Endodermal cell (in vitro differentiated cells): Measurements from ENCODE around the gene RNF175. TPM values are rescaled to one million over a fixed set of nuclear protein-coding genes. Genes with fewer than 3 reads are reported as not detected.

Experiments used
- DNase-seq: peaks from one replicate; pipeline ENCODE4 v3.0.0-alpha.2; 2017
- H3K27ac ChIP-seq: 2 replicates; pipeline ENCODE4 v1.5.1; 2013; ENCODE audit warnings: mild to moderate bottlenecking, low read depth, low read length, moderate library complexity
- H3K27me3 ChIP-seq: 2 replicates; pipeline ENCODE4 v1.6.1; 2013; ENCODE audit warnings: mild to moderate bottlenecking, low read length, moderate library complexity; ENCODE audit not compliant: insufficient read depth, control insufficient read depth, poor library complexity, severe bottlenecking
- H3K36me3 ChIP-seq: 2 replicates; pipeline ENCODE4 v1.7.0; 2013; ENCODE audit warnings: mild to moderate bottlenecking, low read length, moderate library complexity; ENCODE audit not compliant: control insufficient read depth, insufficient read depth
- H3K4me1 ChIP-seq: one replicate; pipeline ENCODE4 v1.7.0; 2013; ENCODE audit warnings: low read length; ENCODE audit not compliant: control insufficient read depth, insufficient read depth
- H3K4me3 ChIP-seq: 2 replicates; pipeline ENCODE4 v1.5.1; 2013; ENCODE audit warnings: mild to moderate bottlenecking, low read length, moderate library complexity
- H3K9ac ChIP-seq: 2 replicates; pipeline ENCODE4 v1.6.1; 2013; ENCODE audit warnings: mild to moderate bottlenecking, low read length, moderate library complexity; ENCODE audit not compliant: poor library complexity, severe bottlenecking; ENCODE audit errors: extremely low read depth
- H3K9me3 ChIP-seq: 2 replicates; pipeline ENCODE4 v1.6.1; 2013; ENCODE audit warnings: mild to moderate bottlenecking, low read length, moderate library complexity; ENCODE audit not compliant: control insufficient read depth
- H3K27ac Mint-ChIP-seq: 2 replicates; pipeline ENCODE4 v1.8.0; 2020; ENCODE audit warnings: mixed read lengths
- H3K27me3 Mint-ChIP-seq: 2 replicates; pipeline ENCODE4 v1.8.0; 2021; ENCODE audit warnings: mild to moderate bottlenecking, mixed read lengths; ENCODE audit not compliant: insufficient read depth
- H3K36me3 Mint-ChIP-seq: 2 replicates; pipeline ENCODE4 v1.8.0; 2020; ENCODE audit warnings: low read depth, mixed read lengths
- H3K4me1 Mint-ChIP-seq: 2 replicates; pipeline ENCODE4 v1.8.0; 2020; ENCODE audit warnings: mixed read lengths
- H3K4me3 Mint-ChIP-seq: 2 replicates; pipeline ENCODE4 v1.8.0; 2020; ENCODE audit warnings: mild to moderate bottlenecking, moderate library complexity, mixed read lengths
- H3K9me3 Mint-ChIP-seq: 2 replicates; pipeline ENCODE4 v1.8.0; 2020; ENCODE audit warnings: mild to moderate bottlenecking, mixed read lengths
- WGBS, 2 experiments: methylation state at CpG; one replicate each; pipeline versions ENCODE4 v1.1.5 to v1.1.7; 2013; ENCODE audit warnings: missing lambda C conversion rate in 2 of 2, mixed read lengths in 1 of 2; ENCODE audit not compliant: insufficient coverage in 1 of 2, insufficient read length in 1 of 2; 5-methylcytosine and 5-hydroxymethylcytosine counted together
- total RNA-seq, 2 donors: library from RNA; stranded (reverse); fragmentation: NEBNext Ultra II Directional in 1 of 2; extraction: Animal tissue kit (Norgen Biotek cat#: 25700) in 1 of 2; gene quantifications; 2 replicates in 1 of 2; 3 replicates in 1 of 2; pipeline ENCODE4 v1.2.1, GENCODE V29; 2021
- TF ChIP-seq, protein P1 (sequence below): fragments of 200-600 bp; sonication (generic); conservative IDR thresholded peaks from 2 replicates; pipeline ENCODE4 v1.5.0; 2021; ENCODE audit warnings: antibody characterized with exemption, mild to moderate bottlenecking

RNF175 gene
- total RNA-seq, 2 donors from 2014 or later: 1.7 to 4.2 TPM

DNA sequence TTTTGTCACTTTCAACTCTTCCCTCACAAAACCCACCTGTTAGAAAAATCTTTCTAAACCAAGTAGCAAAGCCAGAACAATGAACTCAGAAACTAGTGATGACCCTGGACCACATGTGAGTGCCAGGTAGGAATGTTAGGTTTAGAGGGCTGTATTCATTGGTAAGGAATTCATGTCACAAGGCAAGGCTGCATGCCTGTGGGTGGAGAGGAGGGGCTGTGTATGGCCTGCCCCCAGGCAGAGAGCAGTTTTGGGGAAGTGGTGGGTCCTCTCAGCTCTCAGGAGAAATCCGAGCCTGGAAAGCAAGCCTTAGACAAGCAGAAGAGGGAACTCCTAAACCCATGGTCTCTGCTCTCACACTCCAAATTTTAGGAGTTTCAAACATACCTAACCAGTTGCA is 2.4 kb downstream of the RNF175 start:
- Histone ChIP-seq H3K9ac (no peak overlapping the region), H3K4me1 (peaks cover 3% of the 10 kb centered on the region), H3K4me3 (no peak overlapping the region), H3K27me3 (peaks cover 40% of the 10 kb centered on the region), H3K36me3 (no peaks in the 10 kb centered on the region), H3K27ac (no peak overlapping the region), H3K9me3 (no peaks in the 10 kb centered on the region)
- 44 to 80% methylated on average over 1 of the region's 1 CpG for WGBS, 2 experiments
- TF ChIP-seq, protein P1, sequence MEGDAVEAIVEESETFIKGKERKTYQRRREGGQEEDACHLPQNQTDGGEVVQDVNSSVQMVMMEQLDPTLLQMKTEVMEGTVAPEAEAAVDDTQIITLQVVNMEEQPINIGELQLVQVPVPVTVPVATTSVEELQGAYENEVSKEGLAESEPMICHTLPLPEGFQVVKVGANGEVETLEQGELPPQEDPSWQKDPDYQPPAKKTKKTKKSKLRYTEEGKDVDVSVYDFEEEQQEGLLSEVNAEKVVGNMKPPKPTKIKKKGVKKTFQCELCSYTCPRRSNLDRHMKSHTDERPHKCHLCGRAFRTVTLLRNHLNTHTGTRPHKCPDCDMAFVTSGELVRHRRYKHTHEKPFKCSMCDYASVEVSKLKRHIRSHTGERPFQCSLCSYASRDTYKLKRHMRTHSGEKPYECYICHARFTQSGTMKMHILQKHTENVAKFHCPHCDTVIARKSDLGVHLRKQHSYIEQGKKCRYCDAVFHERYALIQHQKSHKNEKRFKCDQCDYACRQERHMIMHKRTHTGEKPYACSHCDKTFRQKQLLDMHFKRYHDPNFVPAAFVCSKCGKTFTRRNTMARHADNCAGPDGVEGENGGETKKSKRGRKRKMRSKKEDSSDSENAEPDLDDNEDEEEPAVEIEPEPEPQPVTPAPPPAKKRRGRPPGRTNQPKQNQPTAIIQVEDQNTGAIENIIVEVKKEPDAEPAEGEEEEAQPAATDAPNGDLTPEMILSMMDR: no peak
- Mint-ChIP-seq H3K27me3 (peaks cover 49% of the 10 kb centered on the region), H3K4me1 (peaks cover 20% of the 10 kb centered on the region), H3K36me3 (no peaks in the 10 kb centered on the region), H3K9me3 (peaks cover 4% of the 10 kb centered on the region), H3K27ac (no peak overlapping the region), H3K4me3 (no peak overlapping the region)
- peak; percentile 56 for DNase-seq

GRCh38 chr4:153755186-153755585 is 4.6 kb downstream of the RNF175 start:
- Histone ChIP-seq H3K4me3 (no peak overlapping the region), H3K4me1 (peaks cover 3% of the 10 kb centered on the region), H3K9me3 (no peaks in the 10 kb centered on the region), H3K27ac (no peak overlapping the region), H3K27me3 (peaks cover 19% of the 10 kb centered on the region), H3K9ac (no peak overlapping the region), H3K36me3 (no peaks in the 10 kb centered on the region)
- H3K9me3 Mint-ChIP-seq: peaks cover 4% of the 10 kb centered on the region
- TF ChIP-seq, protein P1: no peak
- peaks cover 20% of the 10 kb centered on the region for H3K4me1 Mint-ChIP-seq
- H3K27me3 Mint-ChIP-seq: peaks cover 31% of the 10 kb centered on the region
- 80 to 85% methylated on average over 1 to 2 of the region's 2 CpGs for WGBS, 2 experiments
- no peak overlapping the region for H3K4me3 Mint-ChIP-seq
- no peak for DNase-seq
- no peak overlapping the region for H3K27ac Mint-ChIP-seq
- H3K36me3 Mint-ChIP-seq: no peaks in the 10 kb centered on the region

GRCh38 chr4:153750197-153750817 is 9.5 kb downstream of the RNF175 start:
- Mint-ChIP-seq H3K9me3 (peaks cover 4% of the 10 kb centered on the region), H3K4me1 (no peaks in the 10 kb centered on the region), H3K27me3 (no peaks in the 10 kb centered on the region), H3K36me3 (no peaks in the 10 kb centered on the region), H3K27ac (no peak overlapping the region), H3K4me3 (no peak overlapping the region)
- H3K27me3 ChIP-seq: no peaks in the 10 kb centered on the region
- no peak overlapping the region for H3K27ac ChIP-seq
- TF ChIP-seq, protein P1: peak; percentile 88
- no peaks in the 10 kb centered on the region for H3K4me1 ChIP-seq
- WGBS, 2 experiments: 27 to 29% methylated on average over 2 to 4 of the region's 5 CpGs
- no peak overlapping the region for H3K9ac ChIP-seq
- H3K4me3 ChIP-seq: no peak overlapping the region
- DNase-seq: peak; percentile 91
- H3K36me3 ChIP-seq: no peaks in the 10 kb centered on the region
- no peaks in the 10 kb centered on the region for H3K9me3 ChIP-seq
